ENCODE measurements around the gene GSK3B. TPM values are rescaled to one million over a fixed set of nuclear protein-coding genes. Genes with fewer than 3 reads are reported as not detected.

GSK3B gene
- total and polyA plus RNA-seq, 2 donors (not counting 1 experiment from before 2014, with no cell fraction given): 37.3 to 44.8 TPM

DNA sequence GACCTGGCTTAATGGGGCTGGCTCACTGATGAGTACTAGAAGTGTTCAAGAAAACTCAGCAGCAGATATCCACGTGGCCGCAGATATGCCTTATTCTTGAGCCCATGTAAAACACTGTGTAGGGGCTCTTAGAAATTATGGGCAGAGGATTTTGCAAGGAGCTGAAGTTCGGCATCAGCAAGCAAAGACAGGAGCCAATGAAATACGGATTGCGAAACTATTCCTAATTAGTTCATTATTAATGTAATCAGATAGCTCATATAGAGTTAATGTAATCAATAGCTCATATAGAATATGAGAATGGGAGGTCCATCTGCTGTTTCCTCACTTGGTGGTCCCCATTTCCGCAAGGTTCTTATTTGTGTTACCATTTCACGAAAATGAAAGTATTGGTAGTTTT is 9.0 kb upstream of the GSK3B start:
- Histone ChIP-seq H4K20me1 (ENCODE audit: control insufficient read depth, extremely low read depth, insufficient read depth, low read length) (no peaks in the 10 kb centered on the region), H3K27ac (ENCODE audit: insufficient read depth, low read length) (no peak overlapping the region), H3K79me2 (ENCODE audit: control insufficient read depth, insufficient read depth, low read length) (no peaks in the 10 kb centered on the region), H3K9me3 (ENCODE audit: control insufficient read depth, insufficient read depth, low read depth, low read length) (no peaks in the 10 kb centered on the region), H3K4me3 (replicated peaks in 1 of 4; ENCODE audit: control extremely low read depth in 1 of 4, insufficient read depth in 1 of 4, low read depth in 3 of 4, low read length in 4 of 4) (no peak overlapping the region), H3K4me2 (ENCODE audit: extremely low read depth, insufficient read depth, low read length) (no peak overlapping the region), H3K9ac (ENCODE audit: insufficient read depth, low read length) (no peak overlapping the region), H3K36me3 (ENCODE audit: control insufficient read depth, insufficient read depth, low read length) (no peaks in the 10 kb centered on the region), H3K27me3 (ENCODE audit: control insufficient read depth, insufficient read depth, low read length) (no peaks in the 10 kb centered on the region), H3K4me1 (ENCODE audit: control insufficient read depth, extremely low read depth, insufficient read depth, low read length) (no peaks in the 10 kb centered on the region), H2AFZ (ENCODE audit: low read length) (no peak overlapping the region)
- no peak for DNase-seq (ENCODE audit: low read depth in 2 of 2)
- TF ChIP-seq EZH2 (IDR thresholded peaks at IDR 0.05; ENCODE audit: low read length, missing control alignments): no peak
- TF ChIP-seq, protein P1, sequence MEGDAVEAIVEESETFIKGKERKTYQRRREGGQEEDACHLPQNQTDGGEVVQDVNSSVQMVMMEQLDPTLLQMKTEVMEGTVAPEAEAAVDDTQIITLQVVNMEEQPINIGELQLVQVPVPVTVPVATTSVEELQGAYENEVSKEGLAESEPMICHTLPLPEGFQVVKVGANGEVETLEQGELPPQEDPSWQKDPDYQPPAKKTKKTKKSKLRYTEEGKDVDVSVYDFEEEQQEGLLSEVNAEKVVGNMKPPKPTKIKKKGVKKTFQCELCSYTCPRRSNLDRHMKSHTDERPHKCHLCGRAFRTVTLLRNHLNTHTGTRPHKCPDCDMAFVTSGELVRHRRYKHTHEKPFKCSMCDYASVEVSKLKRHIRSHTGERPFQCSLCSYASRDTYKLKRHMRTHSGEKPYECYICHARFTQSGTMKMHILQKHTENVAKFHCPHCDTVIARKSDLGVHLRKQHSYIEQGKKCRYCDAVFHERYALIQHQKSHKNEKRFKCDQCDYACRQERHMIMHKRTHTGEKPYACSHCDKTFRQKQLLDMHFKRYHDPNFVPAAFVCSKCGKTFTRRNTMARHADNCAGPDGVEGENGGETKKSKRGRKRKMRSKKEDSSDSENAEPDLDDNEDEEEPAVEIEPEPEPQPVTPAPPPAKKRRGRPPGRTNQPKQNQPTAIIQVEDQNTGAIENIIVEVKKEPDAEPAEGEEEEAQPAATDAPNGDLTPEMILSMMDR (conservative IDR thresholded peaks at IDR 0.05 in 1 of 2, IDR thresholded peaks at IDR 0.05 in 1 of 2; ENCODE audit: low read depth in 1 of 2, low read length in 2 of 2): no peak

DNA sequence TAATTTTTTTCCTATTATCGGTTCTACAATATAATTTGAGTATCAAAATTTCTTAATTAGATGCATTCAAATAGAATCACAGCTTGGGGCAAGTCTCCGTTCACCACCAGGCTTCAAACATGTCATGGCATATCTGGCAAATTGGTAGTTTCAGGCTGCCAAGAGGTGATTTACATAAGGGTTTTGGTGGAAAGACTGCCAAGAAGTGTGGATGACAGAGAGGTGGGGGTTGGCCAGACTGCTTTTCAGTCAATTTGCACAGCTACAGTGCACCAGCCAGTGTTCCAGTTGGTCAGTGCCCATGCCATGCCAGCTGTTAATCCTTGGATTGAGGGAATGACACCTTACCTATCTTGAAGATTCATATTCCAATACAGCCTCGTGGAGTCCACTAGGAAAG is 8.4 kb upstream of the GSK3B start:
- no peaks in the 10 kb centered on the region for H3K79me2 ChIP-seq (ENCODE audit: control insufficient read depth, insufficient read depth, low read length)
- H3K9ac ChIP-seq (ENCODE audit: insufficient read depth, low read length): no peak overlapping the region
- peak in 1 of 2 donors; percentile 23 for DNase-seq (ENCODE audit: low read depth in 2 of 2)
- H2AFZ ChIP-seq (ENCODE audit: low read length): no peak overlapping the region
- H3K27ac ChIP-seq (ENCODE audit: insufficient read depth, low read length): no peak overlapping the region
- no peaks in the 10 kb centered on the region for H4K20me1 ChIP-seq (ENCODE audit: control insufficient read depth, extremely low read depth, insufficient read depth, low read length)
- H3K9me3 ChIP-seq (ENCODE audit: control insufficient read depth, insufficient read depth, low read depth, low read length): no peaks in the 10 kb centered on the region
- H3K4me2 ChIP-seq (ENCODE audit: extremely low read depth, insufficient read depth, low read length): no peak overlapping the region
- TF ChIP-seq, protein P1 (conservative IDR thresholded peaks at IDR 0.05 in 1 of 2, IDR thresholded peaks at IDR 0.05 in 1 of 2; ENCODE audit: low read depth in 1 of 2, low read length in 2 of 2): no peak
- TF ChIP-seq EZH2 (IDR thresholded peaks at IDR 0.05; ENCODE audit: low read length, missing control alignments): no peak
- H3K36me3 ChIP-seq (ENCODE audit: control insufficient read depth, insufficient read depth, low read length): no peaks in the 10 kb centered on the region
- no peak overlapping the region for H3K4me3 ChIP-seq (replicated peaks in 1 of 4; ENCODE audit: control extremely low read depth in 1 of 4, insufficient read depth in 1 of 4, low read depth in 3 of 4, low read length in 4 of 4)
- no peaks in the 10 kb centered on the region for H3K27me3 ChIP-seq (ENCODE audit: control insufficient read depth, insufficient read depth, low read length)
- no peaks in the 10 kb centered on the region for H3K4me1 ChIP-seq (ENCODE audit: control insufficient read depth, extremely low read depth, insufficient read depth, low read length)

DNA sequence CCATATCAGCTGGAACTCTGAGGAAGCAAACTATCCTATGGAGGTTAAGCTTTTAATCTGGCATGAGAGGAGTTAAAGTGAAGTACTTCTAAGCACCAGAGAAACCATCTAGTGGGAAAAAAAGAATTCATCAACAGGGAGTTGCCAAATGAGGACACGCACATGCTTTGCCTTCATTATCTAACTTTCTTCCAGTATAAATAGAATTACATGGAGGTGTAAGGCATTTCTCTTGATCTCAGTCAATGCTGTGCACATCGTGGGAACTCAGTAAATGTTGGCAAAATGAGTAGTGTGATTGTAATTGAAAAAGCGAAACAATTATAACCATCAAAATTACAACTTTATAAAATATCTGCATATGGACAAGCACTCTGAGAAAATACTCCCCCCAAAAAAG is 8.0 kb upstream of the GSK3B start:
- peak in 1 of 2 donors; percentile 13 for DNase-seq (ENCODE audit: low read depth in 2 of 2)
- H3K4me2 ChIP-seq (ENCODE audit: extremely low read depth, insufficient read depth, low read length): no peak overlapping the region
- H3K9ac ChIP-seq (ENCODE audit: insufficient read depth, low read length): no peak overlapping the region
- H3K36me3 ChIP-seq (ENCODE audit: control insufficient read depth, insufficient read depth, low read length): no peaks in the 10 kb centered on the region
- no peaks in the 10 kb centered on the region for H3K27me3 ChIP-seq (ENCODE audit: control insufficient read depth, insufficient read depth, low read length)
- no peaks in the 10 kb centered on the region for H3K79me2 ChIP-seq (ENCODE audit: control insufficient read depth, insufficient read depth, low read length)
- no peaks in the 10 kb centered on the region for H3K4me1 ChIP-seq (ENCODE audit: control insufficient read depth, extremely low read depth, insufficient read depth, low read length)
- no peak overlapping the region for H2AFZ ChIP-seq (ENCODE audit: low read length)
- no peaks in the 10 kb centered on the region for H4K20me1 ChIP-seq (ENCODE audit: control insufficient read depth, extremely low read depth, insufficient read depth, low read length)
- no peak overlapping the region for H3K4me3 ChIP-seq (replicated peaks in 1 of 4; ENCODE audit: control extremely low read depth in 1 of 4, insufficient read depth in 1 of 4, low read depth in 3 of 4, low read length in 4 of 4)
- no peaks in the 10 kb centered on the region for H3K9me3 ChIP-seq (ENCODE audit: control insufficient read depth, insufficient read depth, low read depth, low read length)
- no peak overlapping the region for H3K27ac ChIP-seq (ENCODE audit: insufficient read depth, low read length)
- TF ChIP-seq, protein P1 (conservative IDR thresholded peaks at IDR 0.05 in 1 of 2, IDR thresholded peaks at IDR 0.05 in 1 of 2; ENCODE audit: low read depth in 1 of 2, low read length in 2 of 2): no peak
- no peak for TF ChIP-seq EZH2 (IDR thresholded peaks at IDR 0.05; ENCODE audit: low read length, missing control alignments)

Data from fibroblast of lung (primary cell).